ENCODE measurements around the gene SCNN1A. TPM values are rescaled to one million over a fixed set of nuclear protein-coding genes. Genes with fewer than 3 reads are reported as not detected.

SCNN1A gene
- 100 to 1,000 TPM; 130 to 402 (median 386) TPM for total RNA-seq
- long read RNA-seq, donor 1, transcript SCNN1A-201 (13 exons, 3,135 nt) = major isoform, 30 of 106 reads
- long read RNA-seq, donor 1, transcript SCNN1A-203 (12 exons, 3,481 nt) = minor isoform, 16 of 106 reads
- long read RNA-seq, donor 1, partial matches to known transcripts = 36 of 106 reads
- long read RNA-seq, donor 1, other reads (novel, unspliced or antisense) = 24 of 106 reads
- long read RNA-seq, donor 2, transcript SCNN1A-201 (13 exons, 3,135 nt) = major isoform, 6 of 50 reads
- long read RNA-seq, donor 2, partial matches to known transcripts = 12 of 50 reads
- long read RNA-seq, donor 2, other reads (novel, unspliced or antisense) = 30 of 50 reads

DNA sequence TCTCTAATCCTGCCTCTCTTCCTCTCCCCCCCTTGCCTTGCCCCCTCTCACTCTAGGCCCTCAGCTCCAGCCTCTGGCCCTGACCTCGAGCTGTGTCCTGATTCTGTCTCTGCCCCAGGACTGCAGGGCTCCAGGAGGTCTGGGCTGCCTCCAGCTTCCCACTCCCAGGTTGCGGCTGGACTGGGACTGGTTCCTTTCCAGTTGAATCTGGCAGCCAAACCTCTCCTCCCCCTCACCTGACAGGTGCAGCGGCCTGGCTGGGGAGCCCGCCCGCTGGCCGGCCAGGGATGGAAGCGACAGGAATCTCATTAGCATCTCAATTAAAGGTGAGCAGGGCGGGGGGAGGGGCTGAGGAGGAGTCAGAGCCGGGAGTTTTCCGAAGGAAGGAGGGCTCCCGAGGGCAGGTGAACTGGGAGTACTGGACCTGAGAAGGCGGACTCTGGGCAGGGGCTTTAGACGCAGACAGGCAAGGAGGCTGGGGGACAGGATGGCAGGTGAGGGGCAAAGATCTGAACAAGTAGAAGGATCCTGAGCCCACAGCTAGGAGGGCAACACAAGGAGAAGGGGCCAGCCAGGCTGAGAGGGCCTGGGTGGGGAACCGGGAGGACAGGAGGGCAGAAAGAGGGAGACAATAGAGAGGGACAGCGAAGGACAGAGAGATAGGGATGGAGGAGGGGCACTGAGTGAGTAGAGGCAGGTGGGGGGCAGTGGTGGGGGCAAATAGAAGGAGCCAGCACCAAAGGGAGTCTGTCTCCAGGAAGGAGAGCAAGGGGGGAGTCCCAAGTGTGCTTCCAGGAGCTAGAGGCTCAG, at the start of gene SCNN1A:
Gene SCNN1A, minus strand, starts transcription at position 295 of the 810 bp plus-strand sequence. CDS start 780 bp downstream, outside the sequence.
- intact Hi-C loops (cut with DNase I, micrococcal nuclease) = no loop called here
- DNase-seq (peak; percentile 84 to 91 (median 89)), ATAC-seq (peak; percentile 53)
- Histone ChIP-seq H3K36me3 (ENCODE audit: low read depth) (no peaks in the 10 kb centered on the region), H3K9me3 (no peaks in the 10 kb centered on the region), H3K4me3 (peak within 1 kb of the TSS; percentile 27), H3K4me1 (ENCODE audit: low read depth) (peaks cover 60% of the 10 kb centered on the region)
- TF ChIP-seq, protein P1, sequence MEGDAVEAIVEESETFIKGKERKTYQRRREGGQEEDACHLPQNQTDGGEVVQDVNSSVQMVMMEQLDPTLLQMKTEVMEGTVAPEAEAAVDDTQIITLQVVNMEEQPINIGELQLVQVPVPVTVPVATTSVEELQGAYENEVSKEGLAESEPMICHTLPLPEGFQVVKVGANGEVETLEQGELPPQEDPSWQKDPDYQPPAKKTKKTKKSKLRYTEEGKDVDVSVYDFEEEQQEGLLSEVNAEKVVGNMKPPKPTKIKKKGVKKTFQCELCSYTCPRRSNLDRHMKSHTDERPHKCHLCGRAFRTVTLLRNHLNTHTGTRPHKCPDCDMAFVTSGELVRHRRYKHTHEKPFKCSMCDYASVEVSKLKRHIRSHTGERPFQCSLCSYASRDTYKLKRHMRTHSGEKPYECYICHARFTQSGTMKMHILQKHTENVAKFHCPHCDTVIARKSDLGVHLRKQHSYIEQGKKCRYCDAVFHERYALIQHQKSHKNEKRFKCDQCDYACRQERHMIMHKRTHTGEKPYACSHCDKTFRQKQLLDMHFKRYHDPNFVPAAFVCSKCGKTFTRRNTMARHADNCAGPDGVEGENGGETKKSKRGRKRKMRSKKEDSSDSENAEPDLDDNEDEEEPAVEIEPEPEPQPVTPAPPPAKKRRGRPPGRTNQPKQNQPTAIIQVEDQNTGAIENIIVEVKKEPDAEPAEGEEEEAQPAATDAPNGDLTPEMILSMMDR (IDR thresholded peaks at IDR 0.05) = no peak

DNA sequence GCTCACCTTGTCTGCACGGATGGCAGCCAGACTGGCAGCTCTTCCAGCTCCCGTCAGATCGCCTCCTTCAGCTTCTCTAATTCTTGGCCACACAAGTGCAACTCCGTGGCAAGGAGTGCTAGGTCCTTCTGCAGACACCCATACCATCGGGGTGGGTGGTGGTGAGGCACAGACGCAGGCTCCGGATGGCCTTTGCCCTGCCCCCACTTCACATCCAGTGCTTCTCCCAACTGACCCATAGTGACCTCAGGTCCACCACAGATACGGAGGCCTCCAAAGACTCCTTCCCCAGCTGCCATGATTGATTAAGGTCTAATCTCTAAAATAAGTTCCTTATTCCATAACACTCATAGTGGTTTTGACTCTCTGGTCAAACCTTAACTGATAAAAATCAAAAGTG, 49.5 kb upstream of the SCNN1A start:
- no peak overlapping the region for H3K4me3 ChIP-seq
- no peaks in the 10 kb centered on the region for H3K9me3 ChIP-seq
- no peaks in the 10 kb centered on the region for H3K36me3 ChIP-seq (ENCODE audit: low read depth)
- intact Hi-C loops (cut with DNase I, micrococcal nuclease) = loop anchor here in 1 of 2 donors (5.0 kb wide), 2 partner anchors 37 to 112 kb away; no protein-coding TSS in a partner anchor
- ATAC-seq (no peak), DNase-seq (no peak)
- H3K4me1 ChIP-seq (ENCODE audit: low read depth) = peaks cover 11% of the 10 kb centered on the region
- TF ChIP-seq, protein P1 (IDR thresholded peaks at IDR 0.05) = no peak

GRCh38 chr12:6424008-6424347, 48.6 kb upstream of the SCNN1A start:
- ATAC-seq (peak; percentile 24), DNase-seq (no peak)
- intact Hi-C loops (cut with DNase I, micrococcal nuclease) = loop anchor here in 1 of 2 donors (5.0 kb wide), 1 partner anchor 113 kb away; no protein-coding TSS in a partner anchor
- no peaks in the 10 kb centered on the region for H3K9me3 ChIP-seq
- TF ChIP-seq, protein P1 (IDR thresholded peaks at IDR 0.05) = no peak
- H3K36me3 ChIP-seq (ENCODE audit: low read depth) = no peaks in the 10 kb centered on the region
- no peak overlapping the region for H3K4me3 ChIP-seq
- peaks cover 11% of the 10 kb centered on the region for H3K4me1 ChIP-seq (ENCODE audit: low read depth)

DNA sequence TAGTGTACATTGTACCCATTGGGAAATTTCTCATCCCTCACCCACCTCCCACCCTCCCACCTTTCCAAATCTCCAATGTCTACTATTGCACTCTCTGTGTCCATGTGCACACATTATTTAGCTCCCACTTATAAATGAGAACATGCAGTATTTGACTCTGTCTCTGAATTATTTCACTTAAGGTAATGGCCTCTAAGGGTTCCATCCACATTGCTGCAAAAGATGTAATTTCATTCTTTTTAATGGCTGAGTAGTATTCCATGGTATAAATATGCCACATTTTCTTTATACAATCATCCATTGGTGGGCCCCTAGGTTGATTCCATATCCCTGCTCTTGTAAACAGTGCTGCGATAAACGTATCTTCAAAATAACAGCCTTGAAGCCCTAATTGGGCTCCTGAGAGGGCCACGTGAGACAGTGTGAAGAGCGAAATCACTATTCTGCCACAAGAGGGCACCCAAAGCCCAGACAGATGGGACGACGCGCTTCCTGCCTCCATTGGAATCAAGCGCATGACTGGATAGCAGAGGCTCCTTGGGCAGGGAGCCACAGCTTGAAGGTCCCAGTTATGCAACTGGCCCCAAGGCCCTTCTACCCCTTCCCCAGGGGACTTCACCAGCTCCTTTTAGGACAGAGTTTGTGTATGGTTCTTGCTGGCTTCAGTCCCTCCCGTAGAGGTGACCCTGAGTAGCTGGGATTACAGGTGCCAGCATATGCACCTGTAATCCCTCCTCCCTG, 48.1 kb upstream of the SCNN1A start:
- no peaks in the 10 kb centered on the region for H3K9me3 ChIP-seq
- TF ChIP-seq, protein P1 (IDR thresholded peaks at IDR 0.05) = peak; percentile 76
- H3K4me1 ChIP-seq (ENCODE audit: low read depth) = peaks cover 11% of the 10 kb centered on the region
- DNase-seq (peak; percentile 79 to 87 (median 81)), ATAC-seq (peak; percentile 98)
- H3K36me3 ChIP-seq (ENCODE audit: low read depth) = no peaks in the 10 kb centered on the region
- H3K4me3 ChIP-seq = no peak overlapping the region
- intact Hi-C loops (cut with DNase I, micrococcal nuclease) = loop anchor here in 1 of 2 donors (5.0 kb wide), 1 partner anchor 114 kb away; no protein-coding TSS in a partner anchor

DNA sequence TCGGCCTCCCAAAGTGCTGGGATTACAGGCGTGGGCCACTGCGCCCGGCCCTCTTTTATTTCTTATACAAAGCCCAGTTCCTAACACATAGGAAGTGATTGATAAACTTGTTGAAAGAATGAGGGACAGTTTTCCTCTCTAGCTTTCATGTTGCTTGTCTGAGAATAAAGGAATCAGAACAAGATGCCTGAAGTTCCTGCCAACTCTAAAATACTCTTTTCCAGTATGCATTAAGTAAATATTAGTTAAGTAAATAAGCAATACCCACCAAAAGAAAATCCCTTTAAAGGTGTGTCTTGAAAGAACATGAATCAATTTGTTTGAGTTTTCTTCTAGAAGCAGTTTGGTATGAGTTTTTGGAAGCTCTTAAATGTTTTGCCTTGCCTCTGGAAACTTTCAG, 45.0 kb upstream of the SCNN1A start:
- TF ChIP-seq, protein P1 (IDR thresholded peaks at IDR 0.05) = no peak
- ATAC-seq = no peak
- no peaks in the 10 kb centered on the region for H3K9me3 ChIP-seq
- intact Hi-C loops (cut with DNase I, micrococcal nuclease) = loop anchor here in 1 of 2 donors (5.0 kb wide), 1 partner anchor 117 kb away; no protein-coding TSS in a partner anchor
- no peak for DNase-seq
- H3K4me1 ChIP-seq (ENCODE audit: low read depth) = peaks cover 11% of the 10 kb centered on the region
- H3K4me3 ChIP-seq = no peak overlapping the region
- H3K36me3 ChIP-seq (ENCODE audit: low read depth) = no peaks in the 10 kb centered on the region

Measured in mucosa of descending colon (tissue), 3 donors.